GM12892 (cell line): Measurements from ENCODE around the gene KCNH8.

ENCODE experiments used
- POLR2A ChIP-seq: IDR thresholded peaks from 2 replicates; pipeline ENCODE4 v1.6.1; 2011; ENCODE audit warnings: low read depth, low read length, control low read depth
- POLR2AphosphoS5 ChIP-seq: IDR thresholded peaks from 2 replicates; pipeline ENCODE4 v1.6.1; 2011; ENCODE audit warnings: low read depth, low read length, control low read depth

DNA sequence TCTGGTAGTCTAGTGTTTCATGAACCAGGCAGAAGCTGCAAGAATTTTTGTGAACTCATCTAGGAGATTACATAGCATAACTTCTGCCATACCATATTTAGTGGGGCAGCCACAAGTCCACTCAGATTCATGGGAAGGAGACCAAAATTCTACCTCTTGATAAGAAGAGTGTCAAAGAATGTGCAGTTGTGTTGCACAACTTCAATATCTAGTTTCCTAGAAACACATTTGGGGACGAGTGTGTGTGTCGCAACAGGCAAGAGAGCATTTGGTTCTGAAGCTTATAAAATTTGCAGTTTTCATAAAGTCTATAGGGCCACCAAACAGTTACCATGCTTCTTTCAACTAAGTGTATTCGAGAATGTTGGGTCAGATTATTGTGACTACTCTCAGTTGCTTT lies 115.3 kb downstream of the KCNH8 start:
- TF ChIP-seq POLR2A: no peak
- no peak for TF ChIP-seq POLR2AphosphoS5
